ENCODE data around the gene DNTT. TPM values are rescaled to one million over a fixed set of nuclear protein-coding genes. Genes with fewer than 3 reads are reported as not detected.

Gene DNTT
- total RNA-seq, 2 experiments from 2014 or later = not detected

Other genes starting within 250 kb of the DNTT start
- gene ZNF518A, start 174.1 kb upstream of the DNTT start, total RNA-seq = 10 to 100 TPM; 17.3 to 19.2 TPM
- not detected for gene BLNK, start 32.9 kb upstream of the DNTT start, total RNA-seq
- not detected for gene OPALIN, start 54.6 kb downstream of the DNTT start, total RNA-seq
- not detected for gene TLL2, start 209.5 kb downstream of the DNTT start, total RNA-seq

Data from activated CD8-positive, alpha-beta memory T cell treated with anti-CD3 and anti-CD28 coated beads, Interleukin-2, amount 10 ng/mL, durations not matched to agents 7 days and 5 days (primary cell).